Frontal cortex (tissue), 4 donors: ENCODE measurements around the gene PKLR. TPM values are rescaled to one million over a fixed set of nuclear protein-coding genes. Genes with fewer than 3 reads are reported as not detected.

ENCODE experiments used
- DNase-seq, 2 donors: peaks; one replicate each; pipeline ENCODE4 v3.0.0; 2012; ENCODE audit warnings: low spot score in 2 of 2
- FAIRE-seq: peaks from 2 replicates; lab custom pipeline; 2012; peaks lifted over from hg19 to GRCh38; lab: Jason Lieb, UNC
- total RNA-seq: library from RNA; depleted of rRNA; stranded (reverse); fragments of >200 nt; gene quantifications from one replicate; pipeline ENCODE4 v1.2.3, GENCODE V29; 2014
- donor health status: control.
- donor health status: control.
- donor health status: control.

PKLR gene
- total RNA-seq, 1 donor from 2014 or later = not detected

GRCh38 chr1:155320252-155320651, 19.0 kb upstream of the PKLR start:
- FAIRE-seq (no peak), DNase-seq (no peak)

GRCh38 chr1:155319536-155319935, 18.3 kb upstream of the PKLR start:
- DNase-seq (no peak), FAIRE-seq (no peak)

- DNase-seq (no peak), FAIRE-seq (no peak)
Observed at GRCh38 chr1:155318082-155318481, 16.8 kb upstream of the PKLR start.

- DNase-seq = no peak
- no peak for FAIRE-seq
Observed at GRCh38 chr1:155316922-155317321, 15.7 kb upstream of the PKLR start.

- no peak for FAIRE-seq
- DNase-seq = no peak
Observed at GRCh38 chr1:155313261-155313660, 12.0 kb upstream of the PKLR start.

GRCh38 chr1:155309423-155310021, 8.3 kb upstream of the PKLR start:
- no peak for DNase-seq
- no peak for FAIRE-seq

GRCh38 chr1:155308493-155309422, 7.5 kb upstream of the PKLR start, which contains the start of gene FDPS:
FDPS (plus strand) TSS chr1:155308866; CDS start chr1:155309790, 924 bp downstream.
- FAIRE-seq = peak; percentile 89
- DNase-seq = peak; percentile 92 to 96

- FAIRE-seq (no peak), DNase-seq (no peak)
Observed at GRCh38 chr1:155307247-155307740, 6.1 kb upstream of the PKLR start.

GRCh38 chr1:155305881-155306391, 4.7 kb upstream of the PKLR start:
- DNase-seq = no peak
- no peak for FAIRE-seq

- FAIRE-seq = no peak
- DNase-seq = no peak
Observed at GRCh38 chr1:155304558-155305063, 3.4 kb upstream of the PKLR start.

- DNase-seq (no peak), FAIRE-seq (no peak)
Observed at GRCh38 chr1:155300553-155301329, 497 bp downstream of the PKLR start.

- no peak for FAIRE-seq
- DNase-seq = no peak
Observed at GRCh38 chr1:155300024-155300423, 1.2 kb downstream of the PKLR start.

- DNase-seq = no peak
- no peak for FAIRE-seq
Observed at GRCh38 chr1:155297384-155297783, 3.9 kb downstream of the PKLR start.

- no peak for FAIRE-seq
- DNase-seq = no peak
Observed at GRCh38 chr1:155296661-155297060, 4.6 kb downstream of the PKLR start.

- FAIRE-seq (no peak), DNase-seq (no peak)
Observed at GRCh38 chr1:155295942-155296267, 5.3 kb downstream of the PKLR start.

GRCh38 chr1:155295183-155295941, 5.9 kb downstream of the PKLR start:
- FAIRE-seq (no peak), DNase-seq (no peak)

GRCh38 chr1:155294520-155295182, 6.6 kb downstream of the PKLR start:
- DNase-seq (no peak), FAIRE-seq (no peak)

GRCh38 chr1:155293086-155293749, 8.0 kb downstream of the PKLR start:
- no peak for DNase-seq
- FAIRE-seq = no peak
